ENCODE measurements around the gene LIPC. TPM values are rescaled to one million over a fixed set of nuclear protein-coding genes. Genes with fewer than 3 reads are reported as not detected.
A peak's percentile ranks its signal among the peaks of the same experiment; 100 is the strongest.

LIPC gene
- total and polyA plus RNA-seq, 9 of the 15 experiments (the other 6 are each of a cell fraction or from before 2014, with no cell fraction given) = 0.07 to 0.41 (median 0.11) TPM; not detected in 2

GRCh38 chr15:58420579-58421043 is 11.2 kb upstream of the LIPC start:
- Histone ChIP-seq H3K9ac (ENCODE audit: insufficient read depth in 1 of 2, low read depth in 2 of 2, low read length in 2 of 2) (0 out of 4 replicates have a peak overlapping the region, but pooled peaks of 1 of the 2 experiments have one; percentile 72), H3K27ac (ENCODE audit: extremely low read depth, low read depth, low read length) (no peak overlapping the region), H3K27me3 (ENCODE audit: control insufficient read depth in 2 of 2, insufficient read depth in 2 of 2, low read length in 2 of 2) (no peaks in the 10 kb centered on the region), H4K20me1 (replicated peaks; ENCODE audit: control insufficient read depth, insufficient read depth, low read length) (no peaks in the 10 kb centered on the region), H2AFZ (ENCODE audit: low read depth, low read length) (peak overlapping the region; percentile 53; the same call in 1 of the 2 replicates), H3K9me1 (ENCODE audit: control insufficient read depth, insufficient read depth, low read length) (no peaks in the 10 kb centered on the region), H3K9me3 (replicated peaks; ENCODE audit: control insufficient read depth, insufficient read depth, low read depth, low read length) (peaks cover 4% of the 10 kb centered on the region; the same call in 1 of the 2 replicates), H3K4me1 (replicated peaks in 1 of 2; ENCODE audit: control insufficient read depth in 2 of 2, insufficient read depth in 2 of 2, low read length in 2 of 2) (peaks cover 3 to 16% of the 10 kb centered on the region in 2 experiments), H3K36me3 (ENCODE audit: control insufficient read depth, insufficient read depth, low read length) (no peaks in the 10 kb centered on the region), H3K79me2 (ENCODE audit: control insufficient read depth, insufficient read depth, low read length) (no peaks in the 10 kb centered on the region), H3K4me2 (ENCODE audit: insufficient read depth, low read length) (no peak overlapping the region), H3K4me3 (no peak overlapping the region)
- ATAC-seq (no peak; the same call in 2 of the 3 replicates), FAIRE-seq (no peak), DNase-seq (ENCODE audit: extremely low read depth in 1 of 4, low spot score in 3 of 4) (no peak)
- 32% methylated on average over 5 of the region's 5 CpGs for WGBS (ENCODE audit: insufficient coverage, low coverage, missing lambda C conversion rate)
- TF ChIP-seq FOXP1 (CRISPR knock-in tag; IDR thresholded peaks at IDR 0.05) = no peak
- TF ChIP-seq ETV1 (tag; conservative IDR thresholded peaks at IDR 0.05; ENCODE audit: low read depth) = no peak
- no peak for TF ChIP-seq ARID3B (CRISPR knock-in tag; IDR thresholded peaks at IDR 0.05; ENCODE audit: borderline replicate concordance)
- TF ChIP-seq ELK3 (CRISPR knock-in tag; IDR thresholded peaks at IDR 0.05) = no peak
- no peak for TF ChIP-seq RHOXF2B (CRISPR knock-in tag; conservative IDR thresholded peaks at IDR 0.05)
- TF ChIP-seq PTBP1 (IDR thresholded peaks at IDR 0.05; ENCODE audit: low read depth, low read length) = no peak
- TF ChIP-seq ZNF280A (IDR thresholded peaks at IDR 0.05; ENCODE audit: low read depth, partially characterized antibody) = no peak
- TF ChIP-seq ZFP36 (IDR thresholded peaks at IDR 0.05; ENCODE audit: low read depth, low read length, partially characterized antibody) = no peak
- no peak for TF ChIP-seq ZNF280B (CRISPR knock-in tag; IDR thresholded peaks at IDR 0.05)
- no peak for TF ChIP-seq MTA1 (IDR thresholded peaks at IDR 0.05; ENCODE audit: borderline replicate concordance)
- TF ChIP-seq GTF2B (IDR thresholded peaks at IDR 0.05; ENCODE audit: extremely low read depth, insufficient read length) = no peak
- intact Hi-C loops (cut with micrococcal nuclease) = no loop called here
- POLR2A ChIA-PET = interaction anchor here (0.6 to 1.9 kb wide), 4 partner anchors 10 to 111 kb away, joined by 3 to 4 read pairs (median 4); no protein-coding TSS in a partner anchor
- CTCF ChIA-PET (ENCODE audit: low intra/inter-chr PET ratio) = no interaction called here
- BruUV-seq (replicated peaks) = no TSS peak
- in situ Hi-C loops (cut with MboI) = no loop called here
